NCI-H1694 (cell line): ENCODE data around the gene GREM2.

Experiments used
- DNase-seq: peaks from one replicate; lab custom pipeline; 2025; lab: John Stamatoyannopoulos, UW

GREM2 gene

DNA sequence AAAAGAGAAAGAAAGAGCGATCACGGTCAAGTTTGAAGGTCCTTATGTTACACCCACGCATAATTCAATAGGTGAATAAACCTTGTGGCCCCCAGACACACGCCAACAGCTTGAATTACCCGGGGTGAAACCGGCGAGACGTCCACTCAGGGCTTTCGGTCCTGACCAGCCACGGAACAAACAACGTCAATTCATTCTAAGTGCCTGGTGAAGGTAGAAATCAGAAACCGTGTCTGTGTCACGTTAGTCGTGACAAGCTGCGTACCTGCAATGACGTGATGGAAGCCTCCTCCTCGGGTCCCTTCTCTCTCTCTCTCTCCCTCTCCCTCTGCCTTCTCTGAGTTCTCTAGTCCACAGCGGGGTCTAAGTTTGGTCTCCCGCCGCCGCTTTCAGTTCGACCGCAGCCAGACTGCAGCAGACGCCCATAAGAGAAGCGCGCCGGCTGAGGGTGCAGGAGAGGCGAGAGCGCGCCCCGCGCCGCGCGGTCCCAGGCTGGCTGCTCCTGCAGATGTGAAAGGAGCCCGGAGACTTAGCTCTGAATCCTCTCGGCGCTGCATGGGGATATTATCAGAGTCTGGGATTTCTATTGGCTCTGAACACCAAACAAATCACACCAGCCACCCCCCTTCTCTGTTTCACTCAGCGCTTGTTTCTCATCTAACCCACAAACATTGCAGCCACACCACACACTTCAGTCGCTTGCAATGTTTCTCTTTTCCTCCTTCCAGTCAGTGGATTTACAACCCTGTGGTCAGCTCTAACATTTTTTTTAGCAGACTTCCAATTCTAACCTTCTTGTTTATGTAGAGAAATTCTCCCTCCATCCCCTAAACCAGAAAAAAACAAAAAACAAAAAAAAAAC, at the start of gene GREM2:
TSS of gene GREM2 (minus strand) at position 537 of the 862 bp plus-strand sequence. CDS start 118,680 bp downstream, outside the sequence.
- DNase-seq, result peak; percentile 58

DNA sequence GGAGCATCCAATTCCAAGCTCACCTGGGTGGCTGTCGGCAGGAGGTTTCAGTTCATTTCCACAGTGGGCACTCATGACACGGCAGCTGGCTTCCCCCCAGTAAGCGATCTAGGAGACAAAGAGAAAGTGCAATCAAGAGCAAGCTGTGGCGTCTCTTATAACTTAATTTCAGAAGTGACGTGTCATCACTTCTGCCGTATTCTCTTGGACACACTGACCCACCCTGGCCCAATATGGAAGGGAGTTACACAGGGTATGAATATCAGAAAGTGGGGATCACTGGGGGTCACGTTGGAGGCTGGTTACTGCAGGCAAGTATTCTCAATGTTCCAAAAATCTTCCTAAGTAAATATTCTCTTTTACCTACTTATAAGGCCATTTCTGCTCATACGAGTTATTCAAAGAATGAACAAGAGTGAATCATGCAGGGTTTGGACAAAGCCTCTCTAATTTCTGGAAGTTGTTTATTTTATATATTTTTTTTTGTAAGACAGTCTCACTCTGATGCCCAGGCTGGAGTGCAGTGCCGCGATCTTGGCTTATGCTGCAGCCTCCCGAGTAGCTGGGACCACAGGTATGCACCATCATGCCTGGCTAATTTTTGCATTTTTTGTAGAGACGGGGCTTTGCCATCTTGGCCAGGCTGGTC, 46.5 kb upstream of the GREM2 start:
- DNase-seq, result no peak

DNA sequence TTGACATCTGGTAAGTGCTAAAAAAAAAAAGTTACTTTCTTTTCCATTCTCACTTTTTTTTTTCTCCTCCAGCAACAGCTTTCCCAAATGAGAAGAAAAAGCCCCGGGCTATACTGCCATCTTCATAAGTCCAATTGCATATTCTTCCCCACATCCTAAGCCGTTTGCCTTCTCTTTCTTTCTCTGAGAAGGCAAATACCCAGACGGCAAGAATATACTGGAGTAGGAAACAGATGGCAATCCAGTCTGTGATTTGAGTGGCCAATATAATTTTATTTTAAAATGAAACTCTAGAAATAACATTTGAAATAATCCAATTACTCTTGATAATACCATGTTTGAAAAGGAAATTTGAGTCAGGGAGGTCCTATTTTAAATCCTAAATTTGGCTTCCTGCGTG, 44.6 kb upstream of the GREM2 start:
- no peak for DNase-seq

DNA sequence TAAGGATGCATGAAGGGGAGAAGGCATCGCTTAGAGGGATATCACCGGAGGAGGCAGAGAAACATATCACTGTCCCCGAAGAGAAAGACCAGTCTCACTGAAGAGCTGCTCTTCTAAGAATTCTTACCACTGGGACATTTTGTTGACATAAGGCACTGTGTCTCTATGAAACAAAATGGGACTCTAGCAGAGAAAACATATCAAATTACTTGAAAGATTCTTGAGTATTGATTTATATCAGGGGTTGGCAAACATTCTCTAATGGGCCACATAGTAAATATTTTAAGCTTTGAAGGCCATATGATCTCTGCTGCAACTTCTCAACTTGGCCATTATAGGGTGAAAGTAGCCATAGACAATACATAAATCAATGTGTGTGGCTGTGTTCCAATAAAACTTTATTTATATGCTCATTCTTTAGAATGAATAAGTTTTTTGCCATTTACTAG, 41.0 kb upstream of the GREM2 start:
- no peak for DNase-seq

DNA sequence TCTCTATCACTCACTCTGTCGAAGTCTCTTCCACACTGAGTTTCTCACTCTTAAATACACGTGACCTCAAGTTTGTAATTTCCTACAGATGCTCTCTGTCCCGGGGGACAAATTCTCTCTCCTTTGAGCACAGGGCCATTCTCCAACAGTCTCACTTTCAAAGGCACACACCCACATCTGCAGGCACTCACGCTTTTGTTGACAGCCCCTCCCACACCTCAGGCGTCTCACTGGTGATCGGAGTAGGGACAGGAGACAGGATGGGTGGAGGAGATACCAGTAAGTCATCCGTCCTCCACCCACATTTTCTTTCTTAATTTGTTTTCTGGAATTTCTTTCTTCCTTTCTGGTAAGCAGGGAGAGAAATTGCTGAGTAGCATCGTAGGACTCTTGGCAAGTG, 40.6 kb upstream of the GREM2 start:
- no peak for DNase-seq

DNA sequence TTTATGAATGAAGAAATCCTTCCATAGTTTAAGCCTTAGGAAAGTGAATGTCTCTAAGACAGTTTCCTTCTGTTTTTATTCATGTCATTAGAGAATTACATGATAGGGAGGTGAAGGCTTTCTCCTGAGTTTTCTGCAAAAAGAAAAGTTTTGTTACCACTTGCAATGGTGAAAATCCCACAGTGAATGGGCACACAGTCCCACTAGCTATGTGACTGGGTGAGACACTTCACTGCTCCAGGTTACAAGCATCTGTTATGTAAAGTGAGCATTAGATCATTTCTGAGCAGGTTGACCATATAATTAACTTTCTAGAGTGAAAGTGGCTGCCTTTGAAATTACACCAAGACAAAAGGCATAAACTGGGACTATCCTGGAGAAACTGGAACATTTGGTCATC, 38.9 kb upstream of the GREM2 start:
- no peak for DNase-seq

DNA sequence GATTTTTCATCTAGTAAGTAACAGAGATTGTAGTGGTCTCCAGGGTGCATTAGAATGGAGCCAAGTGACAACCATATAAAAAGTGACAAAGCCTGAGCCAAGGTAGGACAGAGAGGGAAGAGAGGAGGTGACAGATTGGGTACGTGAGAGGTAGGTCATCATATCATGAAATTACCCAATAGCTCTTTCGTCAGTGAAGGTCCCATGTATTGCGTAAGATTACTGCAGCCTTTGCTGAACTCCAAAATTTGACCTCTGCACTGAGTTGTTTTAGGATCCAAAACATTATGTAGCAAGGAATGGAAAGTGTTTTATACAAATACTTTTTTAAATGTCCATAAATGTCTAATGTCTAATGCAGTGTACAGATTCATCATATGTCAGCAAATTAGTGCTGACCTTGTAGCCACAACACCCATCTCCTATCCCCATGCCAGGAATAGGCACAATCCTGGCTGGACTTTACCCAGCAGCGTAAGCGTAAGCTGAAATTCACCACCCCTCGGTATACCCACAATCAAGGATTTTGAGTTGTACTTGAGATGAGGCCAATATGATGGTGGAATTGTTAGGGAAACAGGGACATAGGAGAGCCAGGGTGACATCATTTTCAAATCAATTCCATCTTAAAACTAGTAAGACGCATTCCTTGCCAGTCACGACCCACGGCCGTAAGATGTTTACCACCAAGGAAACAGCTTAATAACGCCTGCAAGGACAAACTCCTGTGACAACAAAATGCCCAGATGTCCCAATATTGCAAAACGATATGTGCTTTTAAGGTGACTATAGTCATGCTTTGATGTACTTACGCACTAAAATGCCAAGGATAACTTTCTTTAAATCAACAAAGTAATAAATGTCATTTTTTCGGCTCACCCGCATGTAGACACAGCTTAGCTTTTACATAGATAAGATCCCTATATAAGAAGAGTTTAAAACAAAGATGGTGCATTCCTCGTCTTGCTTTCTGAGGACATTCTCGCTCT, 38.1 kb upstream of the GREM2 start:
- no peak for DNase-seq

DNA sequence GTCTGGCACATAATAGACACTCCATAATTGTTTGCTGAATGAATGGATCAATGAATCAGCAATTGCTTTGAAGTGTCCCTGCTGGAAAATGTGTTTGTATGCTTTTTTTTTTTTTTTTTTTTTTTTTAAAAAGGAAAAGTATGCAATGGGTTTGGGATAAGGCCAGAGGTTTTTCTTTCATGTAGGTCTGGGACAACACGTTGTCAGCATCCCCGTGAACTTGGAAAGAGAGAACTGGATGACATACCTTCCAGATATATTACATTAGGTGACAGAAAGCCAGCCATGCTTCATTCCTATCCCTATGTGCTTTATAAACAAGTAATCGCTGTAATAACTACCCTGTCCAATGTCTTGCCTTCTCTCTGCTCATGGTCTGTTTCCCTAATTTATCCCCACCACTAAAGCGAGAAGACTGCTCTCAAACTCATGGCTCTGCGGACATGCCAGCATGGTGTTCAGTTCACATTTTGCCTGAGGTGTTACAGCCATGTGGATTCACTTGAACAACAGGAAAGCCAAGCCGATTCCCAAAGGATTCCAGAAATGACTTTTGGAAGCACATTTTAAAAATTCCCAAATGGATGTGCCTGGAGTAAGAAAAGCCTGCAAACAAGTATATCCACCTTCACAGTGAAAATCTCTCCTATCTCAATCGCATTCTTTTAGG, 34.8 kb upstream of the GREM2 start:
- DNase-seq, result no peak

DNA sequence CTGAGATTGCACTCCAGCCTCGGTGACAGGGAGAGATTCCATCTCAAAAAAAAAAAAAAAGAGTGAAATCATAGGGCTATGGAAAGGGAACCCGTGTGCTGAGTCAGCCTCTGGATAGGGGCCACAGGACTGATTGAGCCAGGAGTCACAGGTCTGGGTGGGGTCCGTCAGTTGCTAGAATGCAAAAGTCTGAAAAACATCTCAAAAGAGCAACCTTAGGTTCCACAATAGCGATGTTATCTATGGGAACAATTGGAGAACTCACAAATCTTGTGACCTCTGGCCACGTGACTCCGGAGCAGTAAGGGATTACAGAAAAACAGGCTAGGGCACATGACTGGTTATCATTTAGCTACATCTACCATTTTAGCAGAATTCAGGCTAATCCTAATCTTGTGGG, 32.8 kb upstream of the GREM2 start:
- no peak for DNase-seq

DNA sequence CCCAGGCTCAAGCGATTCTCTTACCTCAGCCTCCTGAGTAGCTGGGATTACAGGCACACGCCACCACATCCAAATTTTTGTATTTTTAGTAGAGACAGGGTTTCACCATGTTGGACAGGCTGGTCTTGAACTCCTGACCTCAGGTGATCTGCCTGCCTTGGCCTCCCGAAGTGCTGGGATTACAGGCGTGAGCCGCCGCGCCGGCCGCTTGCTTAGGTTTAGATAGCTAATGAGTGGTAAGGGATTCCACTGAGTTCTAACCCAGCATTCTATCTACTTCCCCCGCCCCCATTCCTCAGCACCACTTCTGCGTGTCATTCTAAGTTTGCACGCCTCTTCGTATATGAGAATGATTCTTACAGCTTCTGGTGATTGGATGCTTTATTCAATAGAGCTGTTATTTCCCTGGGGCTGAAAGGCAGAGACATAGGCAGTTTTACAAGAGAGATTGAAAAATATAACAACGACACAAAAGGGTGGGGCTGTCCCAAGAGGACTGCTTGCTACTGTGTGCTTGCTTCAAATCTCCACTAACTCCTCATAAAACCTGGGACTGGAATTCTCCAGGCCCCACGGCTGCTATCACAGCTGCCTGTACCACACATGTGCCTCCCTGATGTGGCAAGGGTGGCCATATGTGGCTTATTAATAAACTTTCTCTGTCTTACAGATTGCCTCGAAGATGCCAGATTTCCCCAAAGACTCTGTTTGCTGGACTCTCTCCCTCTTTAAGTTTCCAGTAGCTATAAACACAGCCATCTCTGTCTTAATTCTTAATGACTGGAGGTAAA, 23.7 kb upstream of the GREM2 start:
- no peak for DNase-seq

DNA sequence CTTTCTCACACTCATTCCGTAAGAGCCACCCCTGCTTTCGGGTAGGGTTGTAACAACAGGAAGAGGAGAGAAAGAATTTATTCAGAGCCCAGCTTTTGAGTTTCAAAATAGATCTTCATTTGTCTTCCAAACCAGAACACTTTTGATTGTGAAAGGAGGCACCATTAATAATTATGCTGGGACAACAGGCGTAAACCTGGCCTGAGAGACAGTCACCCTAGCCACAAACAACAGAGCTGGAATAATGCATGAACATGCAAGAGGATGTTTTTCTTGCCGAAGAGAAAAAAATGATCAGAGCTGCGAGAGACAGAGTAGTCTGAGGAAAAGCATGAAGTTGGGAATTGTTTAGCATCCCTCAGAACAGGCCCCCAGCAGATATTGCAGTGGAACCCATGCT, 18.5 kb upstream of the GREM2 start:
- DNase-seq, result no peak

DNA sequence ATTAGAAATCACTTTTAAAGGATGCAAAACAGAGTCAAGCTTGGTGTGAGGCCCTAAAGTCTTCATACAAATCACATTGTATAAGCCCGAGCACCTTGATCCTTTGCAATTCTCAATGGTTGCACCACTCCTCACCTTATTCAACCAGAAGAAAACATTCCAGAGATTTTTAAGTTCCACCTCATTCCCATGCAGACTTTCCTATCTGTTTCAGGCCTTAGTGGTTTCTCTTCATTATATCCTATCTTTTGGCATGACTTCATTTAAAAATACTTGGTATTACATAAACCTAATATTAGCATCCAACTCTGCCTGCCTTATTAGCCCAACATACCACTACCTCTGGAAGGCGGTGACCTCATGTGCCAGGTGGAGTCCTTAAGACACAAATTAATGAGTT, 9.3 kb upstream of the GREM2 start:
- DNase-seq, result no peak

DNA sequence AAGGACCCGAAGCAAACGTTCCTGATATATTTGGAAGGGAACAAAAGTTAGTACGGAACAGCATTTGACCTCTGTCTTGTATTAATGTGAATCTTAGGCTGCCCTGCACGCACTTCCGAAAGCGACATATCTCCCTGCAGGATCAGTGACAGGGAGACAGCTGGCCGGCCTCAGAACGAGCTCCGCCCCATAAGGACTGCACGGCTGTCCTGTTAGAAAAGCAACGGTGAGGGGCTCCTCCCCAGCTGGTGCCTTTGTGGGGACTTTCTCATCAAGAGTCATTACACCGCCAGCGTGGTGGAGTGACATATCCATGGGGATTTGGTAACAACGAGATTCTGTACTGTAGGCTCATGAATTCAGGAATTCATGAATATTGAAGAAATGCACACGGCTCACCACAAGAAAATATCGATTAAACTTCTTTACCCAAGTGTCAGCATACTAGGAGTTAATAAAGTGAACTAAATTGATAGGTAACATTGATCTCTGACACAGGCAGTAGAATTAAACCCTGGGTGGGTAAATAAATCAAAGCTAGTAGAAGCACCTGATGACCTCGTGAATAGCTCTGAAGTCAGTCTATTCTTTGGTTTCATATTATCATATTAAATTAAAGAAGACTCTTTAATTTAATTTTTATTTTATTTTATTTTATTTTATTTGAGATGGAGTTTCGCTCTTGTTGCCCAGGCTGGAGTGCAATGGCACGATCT, 8.1 kb upstream of the GREM2 start:
- peak; percentile 69 for DNase-seq

DNA sequence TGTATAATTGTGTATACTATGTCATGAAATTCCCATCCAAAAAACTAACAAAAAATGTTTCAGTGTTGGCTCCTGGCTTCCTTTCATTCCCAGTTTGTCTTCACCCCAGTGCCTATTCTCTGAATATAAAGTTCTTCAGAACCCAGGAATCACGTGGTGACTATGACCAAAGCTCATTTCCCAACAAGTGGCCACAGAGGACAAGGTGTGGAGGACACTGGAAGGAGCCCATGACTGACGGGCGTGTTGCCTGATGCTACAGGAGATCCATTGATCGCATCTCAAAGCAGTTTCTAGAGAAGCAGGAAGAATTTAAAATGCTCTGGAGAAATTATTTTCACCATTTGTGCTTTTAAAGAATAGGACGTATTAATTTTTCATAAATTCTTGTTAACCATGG, 7.4 kb upstream of the GREM2 start:
- DNase-seq, result no peak

DNA sequence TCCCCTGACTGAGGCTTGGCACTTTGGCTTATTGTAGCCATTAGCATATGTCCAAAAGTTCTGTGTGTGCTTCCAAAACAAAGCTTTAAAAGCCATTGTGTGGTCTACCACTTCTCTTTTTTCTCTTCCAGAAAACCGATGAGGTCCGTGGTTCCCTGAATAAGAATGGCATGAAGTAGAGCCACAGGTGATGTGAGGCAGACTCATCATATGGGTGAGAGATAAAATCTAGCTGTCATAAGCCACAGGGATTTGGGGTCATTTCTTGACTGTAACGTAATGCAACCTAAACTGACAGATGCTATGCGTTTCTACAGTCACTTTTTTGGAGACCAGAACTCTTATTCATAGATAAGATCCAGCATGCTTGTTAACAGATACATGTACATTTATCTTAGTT, 7.0 kb upstream of the GREM2 start:
- DNase-seq, result no peak

DNA sequence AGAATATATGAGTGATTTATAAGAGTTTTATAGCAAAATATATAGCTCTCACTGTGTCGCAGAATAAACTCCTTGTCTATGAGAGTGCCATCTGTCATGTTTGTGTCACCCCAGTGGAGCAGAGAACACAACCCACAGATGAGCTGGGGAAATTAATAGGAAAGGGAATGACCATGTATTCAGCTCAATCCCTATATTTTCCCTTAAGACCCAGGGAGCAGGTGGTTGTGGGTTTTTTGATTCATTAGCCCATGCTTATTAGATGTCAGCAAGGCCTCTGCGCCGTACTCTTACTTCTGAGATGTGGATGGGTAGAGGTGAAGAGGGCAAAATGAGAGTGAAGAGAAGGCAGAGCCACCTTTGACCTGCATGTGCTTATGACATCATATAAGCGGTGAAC, 4.1 kb upstream of the GREM2 start:
- DNase-seq, result peak; percentile 78

DNA sequence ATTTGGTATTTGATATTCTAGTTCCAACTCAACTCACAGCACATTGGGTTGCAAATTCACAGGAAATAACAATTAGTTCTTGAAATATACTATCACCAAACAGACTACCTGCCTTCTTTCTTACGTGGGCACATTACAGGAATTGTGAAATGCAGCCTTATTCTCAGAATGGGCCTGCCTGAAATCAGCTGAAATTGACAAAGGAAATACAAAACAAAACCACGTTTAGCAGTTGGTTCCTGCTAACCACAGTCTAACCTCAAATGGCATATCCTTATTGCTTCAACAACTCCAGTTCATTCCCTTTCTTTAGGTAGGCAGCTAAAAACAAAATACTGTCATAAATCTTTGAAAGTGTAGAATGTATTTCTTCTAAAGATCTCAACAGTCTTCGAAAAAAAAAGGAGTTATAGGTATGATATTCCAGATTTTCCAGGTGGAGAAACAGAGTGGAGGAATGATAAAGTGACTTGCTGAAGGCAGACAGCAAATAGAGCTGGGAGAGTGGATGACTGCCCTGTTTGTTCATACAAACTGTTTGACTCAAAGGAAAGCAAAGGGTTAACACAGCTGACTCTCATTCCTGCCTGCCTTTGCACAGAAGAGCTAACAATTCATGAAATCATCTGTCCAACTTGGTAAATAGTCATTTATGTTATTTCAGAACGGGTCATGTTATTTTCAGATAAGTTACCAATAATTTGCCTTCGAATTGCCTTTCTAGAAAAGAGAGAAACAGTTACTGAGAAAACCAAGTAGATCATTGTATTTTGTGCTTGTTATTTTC, 1.6 kb upstream of the GREM2 start:
- DNase-seq, result no peak

DNA sequence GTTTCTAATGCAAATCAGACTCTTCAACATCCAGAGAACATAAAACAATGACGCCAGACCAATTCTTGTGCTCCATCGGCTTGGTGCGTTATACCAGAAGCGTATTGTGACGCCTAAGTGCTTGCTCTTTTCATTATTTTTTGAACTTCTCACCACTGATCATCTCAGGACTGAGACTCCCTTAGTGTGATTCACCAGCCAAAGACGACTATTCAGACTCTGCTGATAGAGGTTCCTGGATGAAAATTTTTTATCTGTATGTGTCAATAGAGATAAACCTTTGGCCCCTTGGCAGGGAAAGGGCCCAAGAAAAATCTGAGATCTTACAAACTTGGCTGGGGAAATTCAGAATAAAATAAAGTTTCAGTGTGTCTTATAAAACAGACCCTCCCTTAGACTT, 856 bp upstream of the GREM2 start:
- no peak for DNase-seq

DNA sequence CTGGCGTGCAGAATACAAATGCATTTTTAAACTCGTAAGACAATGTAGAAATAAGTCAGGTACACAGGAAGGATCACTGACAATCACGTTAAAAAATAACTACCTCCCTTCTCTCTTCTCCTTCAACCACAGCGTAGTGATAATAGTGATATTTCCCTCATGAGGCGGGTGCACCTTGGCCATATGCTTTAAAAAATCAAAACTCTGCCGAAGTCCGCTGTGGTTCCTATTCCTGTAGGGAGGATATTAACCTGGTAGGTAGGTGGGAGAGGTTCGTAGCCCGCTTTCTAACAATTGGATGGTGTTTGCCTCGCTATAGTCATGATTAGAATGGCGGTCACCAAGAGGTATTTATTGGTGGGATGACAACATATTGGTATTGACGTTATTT, 732 bp downstream of the GREM2 start:
- no peak for DNase-seq

DNA sequence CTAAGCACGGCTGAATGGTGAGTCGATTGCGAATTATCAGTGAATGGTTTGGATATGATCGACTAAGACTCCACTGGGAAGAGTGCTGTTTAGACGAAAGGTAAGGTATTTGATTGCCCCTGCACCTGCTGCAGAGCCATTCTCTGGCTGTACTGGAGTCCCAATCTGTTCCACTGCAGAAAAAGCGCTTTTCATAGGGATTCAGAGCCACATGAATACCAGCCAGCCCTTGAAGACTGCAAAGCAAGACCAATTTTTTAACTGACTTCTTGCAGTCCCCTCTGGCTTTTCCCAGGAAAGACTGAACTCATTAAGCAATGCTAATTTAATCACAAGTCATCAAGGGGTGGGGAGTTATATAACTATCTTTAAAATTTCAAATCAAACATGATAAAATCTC, 1.3 kb downstream of the GREM2 start:
- DNase-seq, result no peak
